Osteoblast (primary cell): ENCODE measurements around the gene ESPN. TPM values are rescaled to one million over a fixed set of nuclear protein-coding genes. Genes with fewer than 3 reads are reported as not detected.
"Not testable (repeated sequence)": the region's sequence is repeated elsewhere in the genome, so short reads cannot be mapped to it uniquely, and the experiment has no call there.

ENCODE experiments used
- DNase-seq: peaks from one replicate; pipeline ENCODE4 v3.0.0; 2011; ENCODE audit warnings: low spot score, mixed read lengths; ENCODE audit not compliant: insufficient read length; ENCODE audit errors: missing footprints
- H2AFZ ChIP-seq: 2 replicates; pipeline ENCODE4 v1.6.0; 2011; ENCODE audit warnings: mild to moderate bottlenecking, low read length
- H3K27ac ChIP-seq: 2 replicates; pipeline ENCODE4 v1.5.1; 2011; ENCODE audit warnings: mild to moderate bottlenecking, low read depth, low read length, moderate library complexity
- H3K27me3 ChIP-seq: 2 replicates; pipeline ENCODE4 v1.6.0; 2012; ENCODE audit warnings: mild to moderate bottlenecking, control low read depth, inconsistent platforms, low read length, moderate library complexity; ENCODE audit not compliant: insufficient read depth
- H3K36me3 ChIP-seq: 2 replicates; pipeline ENCODE4 v1.5.1; 2011; ENCODE audit warnings: mild to moderate bottlenecking, low read length, control low read depth, moderate library complexity; ENCODE audit not compliant: insufficient read depth
- H3K4me1 ChIP-seq: 2 replicates; pipeline ENCODE4 v1.5.1; 2011; ENCODE audit warnings: mild to moderate bottlenecking, low read length, control low read depth, moderate library complexity; ENCODE audit not compliant: insufficient read depth
- H3K4me2 ChIP-seq: 2 replicates; pipeline ENCODE4 v1.6.0; 2011; ENCODE audit warnings: mild to moderate bottlenecking, low read length; ENCODE audit not compliant: insufficient read depth
- H3K4me3 ChIP-seq: fragments of 200-600 bp; sonication (generic); 3 replicates; pipeline ENCODE4 v1.5.1; 2012; ENCODE audit warnings: mild to moderate bottlenecking, low read length, inconsistent platforms; ENCODE audit not compliant: insufficient read depth
- H3K79me2 ChIP-seq: 2 replicates; pipeline ENCODE4 v1.6.0; 2012; ENCODE audit warnings: mild to moderate bottlenecking, low read length, control low read depth, inconsistent platforms; ENCODE audit not compliant: insufficient read depth
- H3K9me3 ChIP-seq: 2 replicates; pipeline ENCODE4 v1.5.1; 2011; ENCODE audit warnings: low read depth, low read length, control low read depth
- H4K20me1 ChIP-seq: 2 replicates; pipeline ENCODE4 v1.6.0; 2012; ENCODE audit warnings: mild to moderate bottlenecking, low read length, control low read depth; ENCODE audit not compliant: insufficient read depth
- CTCF ChIP-seq: IDR thresholded peaks from 2 replicates; pipeline ENCODE4 v1.5.1; 2011; ENCODE audit warnings: mild to moderate bottlenecking, low read depth, low read length, moderate library complexity; ENCODE audit errors: extremely low read depth
- total RNA-seq: library from RNA; depleted of rRNA; stranded (reverse); fragments of >200 nt; gene quantifications from 2 replicates; pipeline ENCODE4 v1.2.3, GENCODE V29; 2012

Gene ESPN
- total RNA-seq, 1 donor, result not detected

GRCh38 chr1:6434186-6434585 lies 9.6 kb downstream of the ESPN start:
- Histone ChIP-seq H3K4me2 (no peak overlapping the region), H3K79me2 (no peaks in the 10 kb centered on the region), H3K9me3 (no peaks in the 10 kb centered on the region), H3K4me3 (no peak overlapping the region), H3K4me1 (no peaks in the 10 kb centered on the region), H3K27ac (no peak overlapping the region), H2AFZ (no peak overlapping the region), H3K27me3 (peaks cover 13% of the 10 kb centered on the region), H4K20me1 (no peaks in the 10 kb centered on the region), H3K36me3 (no peaks in the 10 kb centered on the region)
- no peak for TF ChIP-seq CTCF
- DNase-seq, result no peak

- H3K9me3 ChIP-seq, result no peaks in the 10 kb centered on the region
- H3K4me1 ChIP-seq, result no peaks in the 10 kb centered on the region
- H3K27me3 ChIP-seq, result peaks cover 10% of the 10 kb centered on the region
- H4K20me1 ChIP-seq, result no peaks in the 10 kb centered on the region
- no peak overlapping the region for H2AFZ ChIP-seq
- H3K4me3 ChIP-seq, result no peak overlapping the region
- no peak for DNase-seq
- H3K4me2 ChIP-seq, result no peak overlapping the region
- H3K36me3 ChIP-seq, result no peaks in the 10 kb centered on the region
- no peaks in the 10 kb centered on the region for H3K79me2 ChIP-seq
- no peak for TF ChIP-seq CTCF
- no peak overlapping the region for H3K27ac ChIP-seq
Observed at GRCh38 chr1:6435129-6435528, 10.6 kb downstream of the ESPN start.

GRCh38 chr1:6435547-6435946 lies 11.0 kb downstream of the ESPN start:
- TF ChIP-seq CTCF, result no peak
- no peaks in the 10 kb centered on the region for H4K20me1 ChIP-seq

GRCh38 chr1:6436277-6436676 lies 11.7 kb downstream of the ESPN start:
- not testable (repeated sequence) for H3K4me1 ChIP-seq, H4K20me1 ChIP-seq, H3K4me2 ChIP-seq, H2AFZ ChIP-seq, H3K27me3 ChIP-seq, H3K27ac ChIP-seq, H3K9me3 ChIP-seq, H3K79me2 ChIP-seq, DNase-seq, H3K36me3 ChIP-seq, H3K4me3 ChIP-seq

More at GRCh38 chr1:6435547-6435946, 11.0 kb downstream of the ESPN start:
- Histone ChIP-seq H3K27me3 (peaks cover 6% of the 10 kb centered on the region), H3K36me3 (no peaks in the 10 kb centered on the region), H3K9me3 (no peaks in the 10 kb centered on the region), H2AFZ (no peak overlapping the region), H3K4me3 (no peak overlapping the region), H3K27ac (no peak overlapping the region), H3K4me1 (no peaks in the 10 kb centered on the region), H3K79me2 (no peaks in the 10 kb centered on the region), H3K4me2 (no peak overlapping the region)
- DNase-seq, result no peak
